RWPE1 (cell line): Measurements from ENCODE around the gene RASL12.
A peak's percentile ranks its signal among the peaks of the same experiment; 100 is the strongest.

Experiments
- CTCF ChIA-PET: fragments of 350-600 bp; sonication (Branson Sonifier 250); formaldehyde crosslinking; extraction: SDS; loops from one replicate; lab custom pipeline; 2021; lab: Yijun Ruan, JAX
- POLR2A ChIA-PET: fragments of 400-600 bp; formaldehyde crosslinking; extraction: SDS; loops from one replicate; lab custom pipeline; 2020; ENCODE audit warnings: antibody characterized with exemption; ENCODE audit not compliant: low non-redundant PET; lab: Yijun Ruan, JAX
- DNase-seq: peaks from one replicate; pipeline ENCODE4 v3.0.0; 2012; ENCODE audit warnings: low spot score
- H3K27ac ChIP-seq: fragments of 450-650 bp; 2 replicates; pipeline ENCODE4 v1.5.1; 2017
- CTCF ChIP-seq: fragments of 450-650 bp; conservative IDR thresholded peaks from 2 replicates; pipeline ENCODE4 v1.5.1; 2017; ENCODE audit warnings: low read depth, mild to moderate bottlenecking

Gene RASL12

GRCh38 chr15:65086680-65087111 lies 18.9 kb upstream of the RASL12 start:
- TF ChIP-seq CTCF, result no peak
- ChIA-PET CTCF (interaction anchor here (1.5 kb wide), 2 partner anchors 10 to 32 kb away, joined by 4 to 9 read pairs; no protein-coding TSS in a partner anchor), POLR2A (no interaction called here)
- DNase-seq, result no peak
- no peak overlapping the region for H3K27ac ChIP-seq

GRCh38 chr15:65085990-65086679 lies 18.3 kb upstream of the RASL12 start:
- ChIA-PET POLR2A (no interaction called here), CTCF (interaction anchor here (0.6 to 1.5 kb wide), 3 partner anchors 9 to 233 kb away, joined by 3 to 9 read pairs (median 4); no protein-coding TSS in a partner anchor)
- TF ChIP-seq CTCF, result peak; percentile 27; the same call in 1 of the 2 replicates
- DNase-seq, result peak; percentile 20
- H3K27ac ChIP-seq, result no peak overlapping the region

GRCh38 chr15:65085207-65085753 lies 17.5 kb upstream of the RASL12 start:
- no peak for DNase-seq
- no peak overlapping the region for H3K27ac ChIP-seq
- POLR2A ChIA-PET, result no interaction called here
- TF ChIP-seq CTCF, result no peak
- CTCF ChIA-PET, result interaction anchor here (0.6 to 1.4 kb wide), 2 partner anchors 17 to 234 kb away, joined by 3 read pairs; partner anchors contain the start of gene RASL12

- CTCF ChIA-PET, result interaction anchor here (0.5 to 1.4 kb wide), 3 partner anchors 16 to 639 kb away, joined by 3 to 4 read pairs (median 3); partner anchors contain the start of gene RASL12
- no peak for DNase-seq
- no peak for TF ChIP-seq CTCF
- no peak overlapping the region for H3K27ac ChIP-seq
- POLR2A ChIA-PET, result no interaction called here
Measured at GRCh38 chr15:65084500-65085206, 16.9 kb upstream of the RASL12 start.

- ChIA-PET POLR2A (no interaction called here), CTCF (no interaction called here)
- no peak overlapping the region for H3K27ac ChIP-seq
- DNase-seq, result no peak
- TF ChIP-seq CTCF, result no peak
Measured at GRCh38 chr15:65083262-65083701, 15.5 kb upstream of the RASL12 start.

GRCh38 chr15:65082303-65082953 lies 14.6 kb upstream of the RASL12 start:
- no peak overlapping the region for H3K27ac ChIP-seq
- CTCF ChIA-PET, result no interaction called here
- DNase-seq, result no peak
- POLR2A ChIA-PET, result no interaction called here
- TF ChIP-seq CTCF, result no peak
